ENCODE results near the gene PLEKHH2.

DNA sequence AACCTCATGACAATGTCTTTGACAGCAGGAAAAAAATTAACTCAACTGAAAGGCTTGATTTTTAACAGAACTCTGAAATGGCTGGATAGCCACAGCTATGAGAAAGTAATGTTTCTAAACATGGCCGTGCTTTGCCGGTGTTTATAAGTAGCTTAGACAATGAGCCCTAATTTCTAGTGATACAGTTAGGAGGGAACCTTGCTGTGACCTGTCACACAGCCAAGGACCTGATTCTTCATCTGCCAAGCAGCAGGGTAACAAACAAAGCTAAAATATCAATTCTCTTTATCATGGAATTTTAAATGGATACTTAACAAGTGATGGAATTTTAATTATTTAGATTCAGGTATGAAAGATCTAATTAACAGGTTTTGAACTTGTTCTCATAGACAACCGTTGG is 112.5 kb downstream of the PLEKHH2 start:
- no peak for TF ChIP-seq ARNT (IDR thresholded peaks at IDR 0.05)
- no peak for TF ChIP-seq FOXM1 (IDR thresholded peaks at IDR 0.05; ENCODE audit: borderline replicate concordance)
- TF ChIP-seq L3MBTL2 (conservative IDR thresholded peaks at IDR 0.05) = no peak
- no peak for TF ChIP-seq FOXK2 (IDR thresholded peaks at IDR 0.05)
- TF ChIP-seq PKNOX1 (IDR thresholded peaks at IDR 0.05) = no peak
- TF ChIP-seq HDGF (IDR thresholded peaks at IDR 0.05; ENCODE audit: borderline replicate concordance) = no peak
- no peak for TF ChIP-seq BHLHE40 (IDR thresholded peaks at IDR 0.05; ENCODE audit: borderline replicate concordance)
- no peak for TF ChIP-seq ELF4 (IDR thresholded peaks at IDR 0.05)
- no peak for TF ChIP-seq TARDBP (IDR thresholded peaks at IDR 0.05)
- TF ChIP-seq SP1 (IDR thresholded peaks at IDR 0.05) = no peak
- no peak for TF ChIP-seq NFRKB (IDR thresholded peaks at IDR 0.05)

Measured in HEK293T (cell line).